Panc1 (cell line): ENCODE data around the gene NDUFS4.

ENCODE experiments used
- CTCF ChIP-seq: fragments of 450-650 bp; IDR thresholded peaks from 2 replicates; pipeline ENCODE4 v1.5.1; 2017; ENCODE audit warnings: mild to moderate bottlenecking
- POLR2AphosphoS5 ChIP-seq: IDR thresholded peaks from 2 replicates; pipeline ENCODE4 v1.6.1; 2012; ENCODE audit warnings: mild to moderate bottlenecking, low read depth, low read length, moderate library complexity
- SIN3A ChIP-seq: IDR thresholded peaks from 2 replicates; pipeline ENCODE4 v1.6.1; 2012; ENCODE audit warnings: low read depth, mild to moderate bottlenecking, low read length, moderate library complexity, borderline replicate concordance; ENCODE audit not compliant: insufficient read depth
- TCF7L2 ChIP-seq: IDR thresholded peaks from 2 replicates; pipeline ENCODE4 v1.6.1; 2011; ENCODE audit warnings: mild to moderate bottlenecking, low read depth, low read length, inconsistent platforms
- TF ChIP-seq, protein P1 (sequence below), 2 experiments: IDR thresholded peaks; 2 replicates each; pipeline ENCODE4 v1.6.1; 2011 to 2012; ENCODE audit warnings: low read depth in 2 of 2, control low read depth in 1 of 2, low read length in 1 of 2, mild to moderate bottlenecking in 1 of 2, moderate library complexity in 1 of 2; ENCODE audit not compliant: insufficient read depth in 1 of 2

GRCh38 chr5:53547226-53547625 lies 13.2 kb upstream of the NDUFS4 start:
- TF ChIP-seq CTCF, result no peak
- TF ChIP-seq SIN3A, result no peak
- TF ChIP-seq POLR2AphosphoS5, result no peak
- TF ChIP-seq, protein P1, sequence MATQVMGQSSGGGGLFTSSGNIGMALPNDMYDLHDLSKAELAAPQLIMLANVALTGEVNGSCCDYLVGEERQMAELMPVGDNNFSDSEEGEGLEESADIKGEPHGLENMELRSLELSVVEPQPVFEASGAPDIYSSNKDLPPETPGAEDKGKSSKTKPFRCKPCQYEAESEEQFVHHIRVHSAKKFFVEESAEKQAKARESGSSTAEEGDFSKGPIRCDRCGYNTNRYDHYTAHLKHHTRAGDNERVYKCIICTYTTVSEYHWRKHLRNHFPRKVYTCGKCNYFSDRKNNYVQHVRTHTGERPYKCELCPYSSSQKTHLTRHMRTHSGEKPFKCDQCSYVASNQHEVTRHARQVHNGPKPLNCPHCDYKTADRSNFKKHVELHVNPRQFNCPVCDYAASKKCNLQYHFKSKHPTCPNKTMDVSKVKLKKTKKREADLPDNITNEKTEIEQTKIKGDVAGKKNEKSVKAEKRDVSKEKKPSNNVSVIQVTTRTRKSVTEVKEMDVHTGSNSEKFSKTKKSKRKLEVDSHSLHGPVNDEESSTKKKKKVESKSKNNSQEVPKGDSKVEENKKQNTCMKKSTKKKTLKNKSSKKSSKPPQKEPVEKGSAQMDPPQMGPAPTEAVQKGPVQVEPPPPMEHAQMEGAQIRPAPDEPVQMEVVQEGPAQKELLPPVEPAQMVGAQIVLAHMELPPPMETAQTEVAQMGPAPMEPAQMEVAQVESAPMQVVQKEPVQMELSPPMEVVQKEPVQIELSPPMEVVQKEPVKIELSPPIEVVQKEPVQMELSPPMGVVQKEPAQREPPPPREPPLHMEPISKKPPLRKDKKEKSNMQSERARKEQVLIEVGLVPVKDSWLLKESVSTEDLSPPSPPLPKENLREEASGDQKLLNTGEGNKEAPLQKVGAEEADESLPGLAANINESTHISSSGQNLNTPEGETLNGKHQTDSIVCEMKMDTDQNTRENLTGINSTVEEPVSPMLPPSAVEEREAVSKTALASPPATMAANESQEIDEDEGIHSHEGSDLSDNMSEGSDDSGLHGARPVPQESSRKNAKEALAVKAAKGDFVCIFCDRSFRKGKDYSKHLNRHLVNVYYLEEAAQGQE (IDR thresholded peaks at IDR 0.05; ENCODE audit: insufficient read depth in 1 of 2, low read depth in 2 of 2, low read length in 1 of 2), result no peak
- TF ChIP-seq TCF7L2, result no peak
